H7 (cell line): ENCODE measurements around the gene PPP1R2. TPM values are rescaled to one million over a fixed set of nuclear protein-coding genes. Genes with fewer than 3 reads are reported as not detected.

ENCODE experiments used
- DNase-seq: peaks from one replicate; pipeline ENCODE4 v3.0.0; 2012
- H3K27me3 ChIP-seq: 2 replicates; pipeline ENCODE4 v1.6.0; 2011; ENCODE audit warnings: mild to moderate bottlenecking, low read length; ENCODE audit not compliant: control insufficient read depth, insufficient read depth
- H3K36me3 ChIP-seq: replicated peaks from 2 replicates; pipeline ENCODE4 v1.5.1; 2011; ENCODE audit warnings: low read length; ENCODE audit not compliant: control insufficient read depth, insufficient read depth
- H3K4me3 ChIP-seq: 2 replicates; pipeline ENCODE4 v1.5.1; 2011; ENCODE audit warnings: low read depth, mild to moderate bottlenecking, control low read depth, low read length, moderate library complexity; ENCODE audit not compliant: insufficient read depth
- total RNA-seq: library from RNA; depleted of rRNA; stranded (reverse); fragments of >200 nt; shearing (Covaris generic); gene quantifications from 2 replicates; pipeline ENCODE4 v1.2.3, GENCODE V29; 2014

Gene PPP1R2
- total RNA-seq, 1 experiment from 2014 or later: 76.4 TPM

GRCh38 chr3:195574497-195575304 is 31.6 kb upstream of the PPP1R2 start:
- Histone ChIP-seq H3K36me3 (no peaks in the 10 kb centered on the region), H3K27me3 (no peaks in the 10 kb centered on the region), H3K4me3 (no peak overlapping the region)
- DNase-seq: no peak

DNA sequence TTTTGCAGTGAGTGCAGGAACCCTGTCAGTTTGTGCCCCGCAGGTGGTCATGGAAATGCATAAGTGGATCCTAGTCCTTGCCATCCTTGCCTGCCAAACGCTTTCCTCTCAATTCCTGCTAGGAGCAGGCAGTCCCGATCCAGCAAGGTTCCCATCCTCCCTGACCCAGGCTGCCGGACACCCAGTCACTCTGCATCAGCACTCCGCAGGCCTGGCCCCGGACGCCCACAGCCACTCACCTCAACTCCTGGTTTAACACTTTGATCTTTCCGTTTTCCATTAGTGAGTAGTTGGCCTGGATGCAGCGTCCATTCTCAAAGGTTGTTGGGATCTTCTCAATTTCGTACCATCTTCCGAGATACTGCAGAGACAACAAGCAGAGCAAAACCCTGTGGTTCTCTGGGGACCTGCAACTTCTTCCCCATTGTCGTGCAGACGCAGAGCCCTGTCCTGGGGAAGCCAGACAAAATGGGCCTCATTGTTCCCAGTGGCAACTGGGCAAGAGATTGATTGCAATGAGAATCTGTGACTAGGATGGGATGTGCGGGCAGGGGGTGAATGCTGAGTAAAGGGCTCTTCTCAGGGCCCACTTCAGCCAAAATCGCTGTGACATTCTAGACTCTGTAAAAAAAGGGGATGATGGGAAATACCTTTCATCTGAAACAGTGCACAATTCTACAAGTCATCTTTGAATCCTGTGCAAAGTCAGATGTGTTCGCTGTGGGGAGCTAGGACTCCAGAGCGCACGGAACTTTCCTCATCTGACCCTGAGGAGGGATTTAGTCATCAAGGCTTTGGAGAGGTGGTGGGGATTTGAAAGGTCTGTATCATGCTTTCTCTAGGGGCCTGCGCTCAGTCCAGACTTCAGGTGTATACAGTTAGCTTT is 30.7 kb upstream of the PPP1R2 start:
- Histone ChIP-seq H3K27me3 (no peaks in the 10 kb centered on the region), H3K36me3 (no peaks in the 10 kb centered on the region), H3K4me3 (no peak overlapping the region)
- DNase-seq: no peak

DNA sequence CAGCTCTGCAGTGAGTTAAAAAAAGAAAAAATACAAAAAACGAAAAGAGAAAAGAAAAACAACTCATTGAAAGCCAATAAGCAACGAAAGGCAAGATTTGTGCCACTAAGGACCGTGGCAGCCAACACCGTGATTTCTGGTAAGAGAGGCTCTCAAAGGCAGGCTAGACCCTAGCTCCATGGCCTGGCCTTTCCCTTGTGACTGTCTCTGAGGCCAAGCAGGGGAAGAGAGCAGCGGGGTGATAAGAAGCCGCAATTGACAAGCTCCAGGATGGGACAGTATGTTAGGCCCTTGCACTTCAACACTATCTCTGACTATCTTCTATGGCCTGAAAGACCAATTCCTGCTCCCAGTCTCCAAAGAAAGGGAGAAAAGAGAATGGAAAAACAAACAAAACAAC is 28.2 kb upstream of the PPP1R2 start:
- no peak overlapping the region for H3K4me3 ChIP-seq
- H3K27me3 ChIP-seq: no peaks in the 10 kb centered on the region
- H3K36me3 ChIP-seq: no peaks in the 10 kb centered on the region
- no peak for DNase-seq

DNA sequence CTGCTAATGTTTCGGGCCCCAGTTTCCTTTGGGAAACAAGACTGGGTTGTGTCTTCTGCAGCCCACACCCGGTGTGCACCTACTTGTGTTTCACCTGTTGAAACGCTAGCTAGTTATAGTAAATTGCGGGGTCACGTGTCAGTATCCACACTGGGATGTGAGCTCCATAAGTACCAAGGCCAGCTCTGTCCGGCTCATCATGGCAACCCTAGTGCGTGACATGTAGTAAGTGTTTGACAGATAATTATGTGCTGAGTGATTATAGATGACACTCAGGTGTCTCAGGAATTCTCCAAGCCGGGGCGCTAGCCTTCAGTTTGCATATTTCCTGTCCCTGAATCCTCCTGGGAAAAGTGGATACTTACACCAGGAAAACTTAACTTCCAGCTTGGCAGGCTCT is 27.8 kb upstream of the PPP1R2 start:
- Histone ChIP-seq H3K36me3 (no peaks in the 10 kb centered on the region), H3K27me3 (no peaks in the 10 kb centered on the region), H3K4me3 (no peak overlapping the region)
- DNase-seq: no peak

DNA sequence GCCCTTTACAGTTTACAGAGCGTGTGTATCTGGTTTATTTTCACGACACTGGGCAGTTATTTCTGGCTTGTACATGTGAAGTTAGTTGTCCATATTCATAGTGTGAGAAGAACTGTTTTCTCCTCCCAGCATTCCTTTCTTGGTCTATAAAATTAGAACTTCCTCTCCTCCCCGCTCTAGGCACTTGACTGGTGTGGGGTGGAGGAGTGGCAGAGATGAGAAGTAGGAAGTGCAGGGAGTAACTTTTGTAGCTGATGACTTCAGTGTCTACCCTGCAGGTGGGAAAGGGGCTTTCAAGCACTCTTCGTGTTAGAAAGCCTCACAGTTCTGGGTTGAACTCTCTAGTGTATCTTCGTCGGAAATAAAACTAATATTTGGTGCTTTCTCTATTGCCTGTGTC is 27.2 kb upstream of the PPP1R2 start:
- Histone ChIP-seq H3K36me3 (no peaks in the 10 kb centered on the region), H3K27me3 (no peaks in the 10 kb centered on the region), H3K4me3 (no peak overlapping the region)
- DNase-seq: no peak

- H3K36me3 ChIP-seq: no peaks in the 10 kb centered on the region
- H3K27me3 ChIP-seq: no peaks in the 10 kb centered on the region
- H3K4me3 ChIP-seq: no peak overlapping the region
- no peak for DNase-seq
Measured at GRCh38 chr3:195568630-195569029, 25.5 kb upstream of the PPP1R2 start.

DNA sequence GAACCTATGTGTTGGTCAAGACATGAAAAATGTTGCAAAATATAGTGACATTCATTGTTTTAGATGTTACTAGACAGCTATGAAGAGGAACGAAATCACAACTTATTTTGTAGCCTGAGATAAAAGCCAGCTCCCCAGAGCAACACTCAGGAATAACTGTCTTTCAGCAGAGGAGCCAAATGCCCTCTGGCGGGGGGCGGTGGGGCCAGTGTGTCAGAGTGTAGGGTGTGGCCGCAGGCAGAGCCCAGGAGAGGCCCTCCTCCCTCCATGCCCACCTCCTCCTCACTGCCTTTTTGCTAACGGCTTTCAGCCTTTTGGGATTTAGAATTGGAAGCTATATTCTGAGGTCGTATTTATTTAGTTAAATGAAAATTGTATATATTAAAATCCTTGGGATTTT is 23.7 kb upstream of the PPP1R2 start:
- Histone ChIP-seq H3K27me3 (no peaks in the 10 kb centered on the region), H3K4me3 (no peak overlapping the region), H3K36me3 (no peaks in the 10 kb centered on the region)
- peak; percentile 54 for DNase-seq

DNA sequence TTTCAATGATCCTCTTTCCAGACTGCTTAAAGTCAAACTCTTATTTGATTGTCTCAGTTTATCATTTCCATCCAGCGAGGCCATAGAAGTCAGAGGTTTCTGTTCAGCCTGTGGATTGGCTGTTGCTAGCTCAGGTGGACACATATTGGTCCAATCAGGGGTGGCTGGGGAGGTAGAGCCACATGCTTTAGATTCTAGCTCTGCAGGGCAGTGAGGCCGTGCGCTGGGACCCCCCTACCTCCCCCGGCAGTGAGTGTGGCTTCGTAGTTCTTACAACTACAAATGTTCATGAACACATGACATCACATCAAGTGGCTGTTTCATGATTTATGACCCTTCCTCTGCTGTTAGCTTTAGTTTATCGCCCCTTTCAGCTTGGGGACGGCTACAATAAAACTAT is 22.6 kb upstream of the PPP1R2 start:
- H3K36me3 ChIP-seq: no peaks in the 10 kb centered on the region
- no peak overlapping the region for H3K4me3 ChIP-seq
- DNase-seq: no peak
- no peaks in the 10 kb centered on the region for H3K27me3 ChIP-seq

DNA sequence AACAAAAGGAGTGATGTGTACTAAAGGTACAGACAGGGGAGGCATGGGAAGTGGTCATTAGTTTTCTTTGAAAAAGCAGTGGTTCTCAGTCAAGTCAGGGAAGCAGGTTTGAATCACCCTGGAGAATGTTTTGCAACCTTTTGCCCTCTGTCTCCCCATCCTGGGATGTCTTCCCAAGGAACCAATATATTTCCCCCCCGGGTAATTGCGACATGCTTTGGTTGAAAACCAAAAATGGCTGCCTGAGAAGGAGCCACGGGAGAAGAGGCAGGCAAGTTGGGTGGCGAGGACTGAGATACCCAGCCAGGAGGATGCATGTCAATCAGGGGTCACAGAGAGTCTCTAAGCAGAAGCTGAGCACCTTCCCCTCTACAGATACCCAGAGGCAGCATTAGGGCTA is 20.2 kb upstream of the PPP1R2 start:
- DNase-seq: no peak

DNA sequence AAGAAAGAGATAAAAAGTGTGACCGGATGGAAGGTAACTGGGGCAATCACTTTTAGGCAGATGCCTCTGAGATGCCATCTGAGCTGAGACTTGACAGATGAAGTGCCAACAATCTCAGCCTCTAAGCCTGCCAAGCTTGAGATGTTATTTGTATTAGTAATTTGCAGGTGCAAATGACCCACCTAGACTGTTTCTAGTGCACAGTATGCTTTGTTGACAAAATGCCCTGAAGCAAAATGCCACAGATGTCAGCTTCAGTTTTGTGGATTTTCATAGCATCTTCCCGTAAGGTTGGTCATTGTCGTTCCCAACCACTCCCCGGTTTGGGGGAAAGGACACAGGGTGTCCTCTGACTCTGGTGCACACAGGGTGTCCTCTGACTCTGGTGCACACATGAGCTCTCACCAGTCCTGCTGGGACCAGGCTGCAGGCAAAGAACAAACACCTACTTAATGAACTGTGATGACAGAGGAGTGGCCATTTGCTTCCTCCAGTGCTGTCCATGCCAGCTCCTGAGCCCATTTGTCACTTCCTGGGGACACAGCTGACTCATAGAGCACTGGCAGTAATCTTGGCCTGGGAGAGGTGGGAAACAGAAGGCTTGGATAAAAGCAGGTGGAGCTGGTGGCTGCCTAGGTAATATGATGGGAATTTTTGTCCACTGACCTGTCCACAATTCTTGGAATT is 16.7 kb upstream of the PPP1R2 start:
- Histone ChIP-seq H3K36me3 (no peaks in the 10 kb centered on the region), H3K4me3 (no peak overlapping the region), H3K27me3 (no peaks in the 10 kb centered on the region)
- no peak for DNase-seq

More for the DNA sequence above, 20.2 kb upstream of the PPP1R2 start:
- H3K27me3 ChIP-seq: no peaks in the 10 kb centered on the region
- no peaks in the 10 kb centered on the region for H3K36me3 ChIP-seq
- no peak overlapping the region for H3K4me3 ChIP-seq

GRCh38 chr3:195558602-195559001 is 15.5 kb upstream of the PPP1R2 start:
- no peak overlapping the region for H3K4me3 ChIP-seq
- peak; percentile 44 for DNase-seq

GRCh38 chr3:195557322-195557721 is 14.2 kb upstream of the PPP1R2 start:
- H3K4me3 ChIP-seq: no peak overlapping the region
- DNase-seq: no peak
- H3K27me3 ChIP-seq: no peaks in the 10 kb centered on the region
- no peaks in the 10 kb centered on the region for H3K36me3 ChIP-seq

More at GRCh38 chr3:195558602-195559001, 15.5 kb upstream of the PPP1R2 start:
- Histone ChIP-seq H3K36me3 (no peaks in the 10 kb centered on the region), H3K27me3 (no peaks in the 10 kb centered on the region)

- Histone ChIP-seq H3K27me3 (no peaks in the 10 kb centered on the region), H3K36me3 (no peaks in the 10 kb centered on the region), H3K4me3 (no peak overlapping the region)
- peak; percentile 48 for DNase-seq
Measured at GRCh38 chr3:195556390-195556789, 13.3 kb upstream of the PPP1R2 start.

DNA sequence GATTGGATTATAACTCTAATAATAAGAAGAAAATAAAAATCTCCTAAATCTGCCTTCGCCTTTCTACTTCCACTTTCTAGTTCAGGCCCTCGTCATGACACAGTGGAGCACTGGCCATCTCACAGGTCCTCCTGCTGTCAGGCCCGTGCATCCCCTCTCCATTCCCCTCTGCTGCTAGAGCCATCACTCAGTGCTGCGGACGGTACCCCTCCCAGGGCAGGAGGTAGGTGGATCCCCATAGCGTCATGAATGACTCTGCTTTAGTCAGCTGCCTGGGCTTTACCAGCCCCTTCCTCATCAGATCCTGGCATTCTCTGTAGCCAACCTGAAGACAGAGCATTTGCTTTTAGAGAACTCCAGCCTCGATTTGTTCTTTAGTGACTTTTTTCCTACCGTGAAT is 12.0 kb upstream of the PPP1R2 start:
- H3K27me3 ChIP-seq: no peaks in the 10 kb centered on the region; the same call in 1 of the 2 replicates
- peak; percentile 55 for DNase-seq
- H3K4me3 ChIP-seq: no peak overlapping the region
- no peaks in the 10 kb centered on the region for H3K36me3 ChIP-seq
